Activated B cell treated with CpG ODN at 0.5 μM for 24 hours (primary cell): ENCODE data around the gene TWNK. TPM values are rescaled to one million over a fixed set of nuclear protein-coding genes. Genes with fewer than 3 reads are reported as not detected.

Source experiments
- ATAC-seq: fragments of 200-7000 bp; cut with Tn5 transposase; one replicate; pipeline ENCODE4 v1.10.0; 2021; ENCODE audit warnings: low read depth, mild to moderate bottlenecking, moderate library complexity
- CTCF ChIA-PET: fragments of 350-600 bp; sonication (Branson Sonifier 250); formaldehyde crosslinking; loops from one replicate; lab custom pipeline; 2021; ENCODE audit warnings: antibody characterized with exemption; lab: Charles Lee
- POLR2A ChIA-PET: fragments of 350-600 bp; sonication (Branson Sonifier 250); formaldehyde crosslinking; loops from one replicate; lab custom pipeline; 2021; ENCODE audit warnings: antibody characterized with exemption; lab: Charles Lee
- DNase-seq: peaks from one replicate; pipeline ENCODE4 v3.0.0; 2022
- H3K27ac Mint-ChIP-seq: one replicate; pipeline ENCODE4 v1.8.0; 2020; ENCODE audit warnings: mixed read lengths
- H3K27me3 Mint-ChIP-seq: one replicate; pipeline ENCODE4 v1.8.0; 2021; ENCODE audit warnings: mixed read lengths
- H3K36me3 Mint-ChIP-seq: one replicate; pipeline ENCODE4 v1.8.0; 2021; ENCODE audit warnings: low read depth, mixed read lengths
- H3K4me1 Mint-ChIP-seq: one replicate; pipeline ENCODE4 v1.8.0; 2021; ENCODE audit warnings: mixed read lengths
- H3K4me3 Mint-ChIP-seq: one replicate; pipeline ENCODE4 v1.8.0; 2020; ENCODE audit warnings: mild to moderate bottlenecking, mixed read lengths
- H3K9me3 Mint-ChIP-seq: one replicate; pipeline ENCODE4 v1.8.0; 2020; ENCODE audit warnings: mixed read lengths
- CTCF ChIP-seq: fragments of 200-600 bp; IDR thresholded peaks from one replicate; pipeline ENCODE4 v1.8.0; 2022; ENCODE audit warnings: antibody characterized with exemption, mild to moderate bottlenecking
- intact Hi-C: fragments of 100-400 bp; cut with micrococcal nuclease; formaldehyde crosslinking; loops from one replicate; pipeline ENCODE4 v1.15.1; 2024
- total RNA-seq: library from RNA; stranded (reverse); gene quantifications from 2 replicates; pipeline ENCODE4 v1.2.3, GENCODE V29; 2022

TWNK gene
- total RNA-seq, 1 donor from 2014 or later, result 19.2 TPM

GRCh38 chr10:101014230-101014884, 27.0 kb downstream of the TWNK start:
- Mint-ChIP-seq H3K27ac (no peak overlapping the region), H3K36me3 (no peaks in the 10 kb centered on the region), H3K4me1 (peaks cover 27% of the 10 kb centered on the region), H3K4me3 (no peak overlapping the region), H3K27me3 (peaks cover 26% of the 10 kb centered on the region), H3K9me3 (no peaks in the 10 kb centered on the region)
- DNase-seq, result peak; percentile 70
- ATAC-seq, result peak; percentile 55
- ChIA-PET CTCF (interaction anchor here (0.8 to 1.8 kb wide), 13 partner anchors 12 to 451 kb away, joined by 3 to 13 read pairs (median 4); partner anchors contain the start of genes LZTS2, PDZD7 and SFXN3), POLR2A (interaction anchor here (0.6 to 1.1 kb wide), 2 partner anchors 27 to 44 kb away, joined by 3 read pairs; no protein-coding TSS in a partner anchor)
- no peak for TF ChIP-seq CTCF
- intact Hi-C loops, result loop anchor here (1.0 to 5.0 kb wide), 4 partner anchors 18 to 452 kb away; partner anchors contain the start of gene SLF2

- Mint-ChIP-seq H3K4me3 (no peak overlapping the region), H3K9me3 (no peaks in the 10 kb centered on the region), H3K36me3 (no peaks in the 10 kb centered on the region), H3K4me1 (peaks cover 28% of the 10 kb centered on the region), H3K27ac (no peak overlapping the region), H3K27me3 (peaks cover 27% of the 10 kb centered on the region)
- no peak for DNase-seq
- CTCF ChIA-PET, result interaction anchor here (0.8 to 2.3 kb wide), 13 partner anchors 11 to 452 kb away, joined by 3 to 13 read pairs (median 4); partner anchors contain the start of genes LZTS2, PDZD7 and SFXN3
- intact Hi-C loops, result loop anchor here (1.0 to 5.0 kb wide), 4 partner anchors 17 to 453 kb away; partner anchors contain the start of gene SLF2
- ATAC-seq, result no peak
- TF ChIP-seq CTCF, result no peak
- POLR2A ChIA-PET, result interaction anchor here (1.1 to 1.4 kb wide), 2 partner anchors 18 to 26 kb away, joined by 3 read pairs; no protein-coding TSS in a partner anchor
Observed at GRCh38 chr10:101014966-101015581, 27.7 kb downstream of the TWNK start.

- H3K36me3 Mint-ChIP-seq, result no peaks in the 10 kb centered on the region
- H3K27ac Mint-ChIP-seq, result no peak overlapping the region
Observed at GRCh38 chr10:101015582-101015973, 28.2 kb downstream of the TWNK start.

GRCh38 chr10:101016814-101017213, 29.5 kb downstream of the TWNK start:
- ChIA-PET POLR2A (no interaction called here), CTCF (interaction anchor here (1.0 to 2.3 kb wide), 4 partner anchors 14 to 51 kb away, joined by 3 to 9 read pairs (median 3); no protein-coding TSS in a partner anchor)
- H3K27ac Mint-ChIP-seq, result no peak overlapping the region

More at GRCh38 chr10:101015582-101015973, 28.2 kb downstream of the TWNK start:
- no peak overlapping the region for H3K4me3 Mint-ChIP-seq
- DNase-seq (no peak), ATAC-seq (no peak)
- TF ChIP-seq CTCF, result no peak
- H3K9me3 Mint-ChIP-seq, result no peaks in the 10 kb centered on the region
- H3K4me1 Mint-ChIP-seq, result peaks cover 28% of the 10 kb centered on the region
- ChIA-PET CTCF (interaction anchor here (1.3 to 2.3 kb wide), 3 partner anchors 14 to 24 kb away, joined by 3 to 9 read pairs (median 4); no protein-coding TSS in a partner anchor), POLR2A (interaction anchor here (1.4 kb wide), 1 partner anchor 19 kb away, joined by 3 read pairs; no protein-coding TSS in a partner anchor)
- H3K27me3 Mint-ChIP-seq, result peaks cover 27% of the 10 kb centered on the region
- intact Hi-C loops, result no loop called here

More at GRCh38 chr10:101016814-101017213, 29.5 kb downstream of the TWNK start:
- intact Hi-C loops, result no loop called here
- no peak for TF ChIP-seq CTCF
- Mint-ChIP-seq H3K9me3 (no peaks in the 10 kb centered on the region), H3K4me3 (no peak overlapping the region), H3K36me3 (no peaks in the 10 kb centered on the region), H3K4me1 (peaks cover 28% of the 10 kb centered on the region), H3K27me3 (peaks cover 27% of the 10 kb centered on the region)
- no peak for ATAC-seq
- no peak for DNase-seq
